MG63 (cell line): ENCODE results near the gene TIE1. TPM values are rescaled to one million over a fixed set of nuclear protein-coding genes. Genes with fewer than 3 reads are reported as not detected.

Experiments
- DNase-seq: peaks from one replicate; pipeline ENCODE4 v3.0.0-alpha.2; 2020
- H3K27me3 ChIP-seq: fragments of 250-450 bp; sonication (Bioruptor Pico); 2 replicates; pipeline ENCODE4 v1.5.1; 2020; ENCODE audit warnings: mild to moderate bottlenecking, moderate library complexity
- H3K36me3 ChIP-seq: fragments of 250-450 bp; sonication (Bioruptor Pico); 2 replicates; pipeline ENCODE4 v1.5.1; 2020; ENCODE audit warnings: mild to moderate bottlenecking, moderate library complexity
- H3K4me3 ChIP-seq: fragments of 250-450 bp; sonication (Bioruptor Pico); 2 replicates; pipeline ENCODE4 v1.5.1; 2020; ENCODE audit warnings: mild to moderate bottlenecking, moderate library complexity
- H3K9me3 ChIP-seq: fragments of 250-450 bp; sonication (Bioruptor Pico); 2 replicates; pipeline ENCODE4 v1.5.1; 2020; ENCODE audit warnings: mild to moderate bottlenecking, moderate library complexity
- total RNA-seq: library from RNA; depleted of rRNA; stranded (reverse); fragments of >200 nt; shearing (Covaris generic); gene quantifications from 2 replicates; pipeline ENCODE4 v1.2.3, GENCODE V29; 2014; ENCODE audit warnings: low replicate concordance

TIE1 gene
- total RNA-seq, 1 experiment from 2014 or later: 0.20 TPM

GRCh38 chr1:43354471-43354870 is 53.7 kb downstream of the TIE1 start:
- Histone ChIP-seq H3K36me3 (peaks cover 10% of the 10 kb centered on the region), H3K4me3 (no peak overlapping the region), H3K27me3 (no peaks in the 10 kb centered on the region), H3K9me3 (no peaks in the 10 kb centered on the region)
- peak; percentile 58 for DNase-seq

DNA sequence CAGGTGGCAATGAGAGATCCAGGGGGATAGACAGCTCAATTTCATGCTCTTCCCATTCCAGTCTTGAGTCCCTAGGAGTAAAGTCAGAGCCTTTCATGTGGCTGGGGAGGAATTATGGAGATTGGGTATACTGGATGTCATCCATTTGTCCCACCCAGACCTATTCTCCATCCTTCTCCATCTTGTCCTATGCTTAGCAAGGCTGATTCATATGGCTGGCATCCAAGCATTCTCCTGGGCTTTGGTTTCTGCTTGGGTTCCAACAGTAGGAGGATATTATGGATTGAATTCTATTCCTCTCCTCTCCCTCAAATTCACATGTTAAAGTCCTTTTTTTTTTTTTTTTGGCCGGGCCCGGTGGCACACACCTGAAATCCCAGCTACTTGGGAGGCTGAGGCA is 54.2 kb downstream of the TIE1 start:
- DNase-seq: peak; percentile 69
- no peaks in the 10 kb centered on the region for H3K27me3 ChIP-seq
- H3K9me3 ChIP-seq: no peaks in the 10 kb centered on the region
- H3K4me3 ChIP-seq: no peak overlapping the region
- H3K36me3 ChIP-seq: peaks cover 15% of the 10 kb centered on the region

DNA sequence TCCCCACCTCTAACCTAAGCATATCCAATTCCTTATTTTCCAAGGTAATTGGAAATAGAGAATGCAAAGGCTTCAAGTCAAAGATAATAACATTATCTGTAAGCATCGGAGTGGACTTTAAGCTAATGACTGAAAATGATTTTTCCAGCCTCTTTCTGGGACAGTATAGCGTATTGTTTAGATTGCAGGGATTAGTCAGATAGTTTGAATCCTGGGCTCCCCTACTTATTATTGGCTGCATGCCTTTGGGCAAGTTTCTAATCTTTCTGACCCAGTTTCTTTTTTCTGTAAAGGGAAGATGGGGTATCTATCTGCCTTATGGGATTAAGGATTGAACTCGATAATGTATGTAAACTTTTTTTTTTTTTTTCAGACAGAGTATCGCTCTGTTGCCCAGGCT is 56.5 kb downstream of the TIE1 start:
- Histone ChIP-seq H3K36me3 (peaks cover 38% of the 10 kb centered on the region), H3K4me3 (no peak overlapping the region), H3K27me3 (no peaks in the 10 kb centered on the region), H3K9me3 (no peaks in the 10 kb centered on the region)
- DNase-seq: no peak

GRCh38 chr1:43358121-43358745 is 57.5 kb downstream of the TIE1 start:
- DNase-seq: no peak
- Histone ChIP-seq H3K36me3 (peaks cover 44% of the 10 kb centered on the region), H3K4me3 (peak overlapping the region; percentile 89), H3K9me3 (no peaks in the 10 kb centered on the region), H3K27me3 (no peaks in the 10 kb centered on the region)

DNA sequence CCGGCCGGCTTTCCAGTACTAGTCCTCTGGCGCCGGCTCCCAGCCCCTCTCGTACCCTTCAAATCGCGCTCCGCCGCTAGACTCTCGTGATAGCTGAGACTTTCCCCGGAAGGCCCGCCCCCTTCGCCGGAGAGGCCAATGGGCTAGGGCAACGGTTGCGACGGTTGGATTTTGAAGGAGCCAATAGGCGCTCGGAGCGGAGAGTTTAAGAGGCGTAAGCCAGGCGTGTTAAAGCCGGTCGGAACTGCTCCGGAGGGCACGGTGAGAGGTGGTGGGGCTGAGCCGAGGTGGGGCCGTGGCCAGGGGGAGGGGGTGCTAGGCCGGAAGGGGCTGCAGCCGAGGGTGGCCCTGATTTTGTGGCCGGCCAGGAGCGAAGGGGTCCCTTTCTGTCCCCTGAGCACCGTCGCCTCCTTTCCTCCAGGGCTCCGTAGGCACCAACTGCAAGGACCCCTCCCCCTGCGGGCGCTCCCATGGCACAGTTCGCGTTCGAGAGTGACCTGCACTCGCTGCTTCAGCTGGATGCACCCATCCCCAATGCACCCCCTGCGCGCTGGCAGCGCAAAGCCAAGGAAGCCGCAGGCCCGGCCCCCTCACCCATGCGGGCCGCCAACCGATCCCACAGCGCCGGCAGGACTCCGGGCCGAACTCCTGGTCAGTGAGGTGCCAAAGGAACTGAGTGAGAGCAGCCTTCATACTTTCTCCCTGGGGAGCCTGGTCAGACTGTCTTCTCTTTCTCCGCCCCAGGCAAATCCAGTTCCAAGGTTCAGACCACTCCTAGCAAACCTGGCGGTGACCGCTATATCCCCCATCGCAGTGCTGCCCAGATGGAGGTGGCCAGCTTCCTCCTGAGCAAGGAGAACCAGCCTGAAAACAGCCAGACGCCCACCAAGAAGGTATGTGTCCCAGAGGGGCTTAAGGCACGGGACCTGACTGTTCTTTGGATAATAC is 58.2 kb downstream of the TIE1 start, which contains the start of gene CDC20:
Gene CDC20, plus strand, starts transcription at position 236 of the 948 bp plus-strand sequence. Its CDS starts 235 bp downstream, at position 471.
- Histone ChIP-seq H3K27me3 (no peaks in the 10 kb centered on the region), H3K36me3 (peaks cover 52% of the 10 kb centered on the region), H3K9me3 (no peaks in the 10 kb centered on the region), H3K4me3 (peak within 1 kb of the TSS; percentile 89)
- DNase-seq: peak; percentile 98

GRCh38 chr1:43359696-43360095 is 58.9 kb downstream of the TIE1 start:
- peak overlapping the region; percentile 89 for H3K4me3 ChIP-seq
- H3K27me3 ChIP-seq: no peaks in the 10 kb centered on the region
- no peaks in the 10 kb centered on the region for H3K9me3 ChIP-seq
- no peak for DNase-seq
- H3K36me3 ChIP-seq: peaks cover 58% of the 10 kb centered on the region

- Histone ChIP-seq H3K36me3 (peaks cover 68% of the 10 kb centered on the region), H3K4me3 (peak overlapping the region; percentile 89), H3K9me3 (no peaks in the 10 kb centered on the region), H3K27me3 (no peaks in the 10 kb centered on the region)
- DNase-seq: no peak
Observed at GRCh38 chr1:43360616-43361015, 59.8 kb downstream of the TIE1 start.

- Histone ChIP-seq H3K4me3 (no peak overlapping the region), H3K36me3 (peaks cover 64% of the 10 kb centered on the region), H3K27me3 (no peaks in the 10 kb centered on the region), H3K9me3 (no peaks in the 10 kb centered on the region)
- DNase-seq: peak; percentile 44
Observed at GRCh38 chr1:43363283-43363934, 62.6 kb downstream of the TIE1 start.

DNA sequence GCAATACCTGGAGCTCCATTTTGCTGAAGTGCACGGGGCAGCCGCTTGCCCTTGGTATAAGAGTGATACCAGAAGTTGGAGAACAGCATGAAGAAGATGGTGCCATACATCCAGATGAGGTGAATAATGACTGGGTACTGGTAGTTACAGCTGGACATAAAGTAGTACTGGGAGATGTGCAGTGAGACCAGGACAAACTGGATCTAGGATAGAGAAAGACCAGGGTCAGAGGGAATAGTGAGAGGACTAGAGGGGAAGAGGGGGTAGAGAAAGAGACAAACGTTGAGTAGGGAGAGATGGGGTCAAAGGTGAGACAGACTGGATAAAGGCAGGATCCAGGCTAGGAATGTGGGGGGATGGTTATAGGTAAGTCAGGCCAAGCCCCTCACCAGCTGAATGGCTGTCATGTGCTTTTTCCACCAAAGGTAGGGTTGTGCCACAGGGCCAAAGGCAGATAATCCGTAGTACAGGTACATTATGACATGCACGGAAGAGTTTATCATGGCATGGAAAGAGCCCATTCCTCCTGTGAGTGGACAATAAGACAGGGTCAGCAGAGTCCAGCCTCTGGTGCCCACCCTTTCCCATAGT is 63.2 kb downstream of the TIE1 start:
- H3K27me3 ChIP-seq: no peaks in the 10 kb centered on the region
- H3K4me3 ChIP-seq: no peak overlapping the region
- no peaks in the 10 kb centered on the region for H3K9me3 ChIP-seq
- no peak for DNase-seq
- peaks cover 69% of the 10 kb centered on the region for H3K36me3 ChIP-seq

DNA sequence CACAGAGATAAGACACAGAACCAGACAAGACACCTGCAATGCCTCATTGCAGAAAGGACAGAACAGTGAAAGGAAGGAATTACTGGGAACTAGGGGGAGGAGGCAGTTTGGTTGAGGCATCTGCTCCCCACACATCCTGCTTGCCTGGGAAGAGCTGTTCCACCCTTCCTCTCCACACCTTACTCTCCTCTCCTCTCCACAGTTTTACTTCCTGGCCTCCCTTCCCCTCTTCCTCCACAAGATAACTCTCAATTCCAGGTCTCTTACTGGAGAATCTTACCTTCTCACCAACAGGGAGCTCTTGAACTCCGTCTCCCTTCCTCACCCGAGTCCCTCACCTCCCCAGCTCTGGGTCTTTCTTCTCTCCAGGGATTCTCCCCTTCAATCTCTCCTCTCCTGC is 64.9 kb downstream of the TIE1 start:
- DNase-seq: no peak
- Histone ChIP-seq H3K27me3 (no peaks in the 10 kb centered on the region), H3K36me3 (peaks cover 53% of the 10 kb centered on the region), H3K9me3 (no peaks in the 10 kb centered on the region), H3K4me3 (no peak overlapping the region)

- Histone ChIP-seq H3K27me3 (no peaks in the 10 kb centered on the region), H3K4me3 (peak overlapping the region; percentile 59), H3K9me3 (no peaks in the 10 kb centered on the region), H3K36me3 (peaks cover 50% of the 10 kb centered on the region)
- DNase-seq: no peak
Observed at GRCh38 chr1:43366179-43366578, 65.4 kb downstream of the TIE1 start.

DNA sequence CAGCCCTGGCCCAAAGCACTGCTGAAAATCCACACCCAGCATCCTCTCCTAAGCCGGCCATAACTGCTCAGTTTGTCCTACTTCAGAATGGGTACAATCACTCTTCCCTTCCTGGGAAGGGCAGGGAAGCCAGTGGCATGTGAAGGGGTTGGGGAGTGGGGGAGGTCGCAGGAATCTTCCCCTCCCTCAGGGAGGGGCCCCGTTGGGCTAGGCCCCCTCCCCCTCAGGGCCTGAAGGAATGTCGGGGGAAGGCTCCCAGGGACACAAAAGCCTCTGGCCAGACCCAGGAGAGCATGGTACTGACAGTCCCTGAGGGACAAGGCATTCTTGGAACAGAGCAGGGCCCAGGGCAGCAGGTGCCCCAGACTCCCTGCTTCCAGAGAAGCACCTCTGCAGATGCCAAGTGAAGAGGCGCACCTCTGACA is 65.8 kb downstream of the TIE1 start:
- Histone ChIP-seq H3K4me3 (peak overlapping the region; percentile 59), H3K36me3 (peaks cover 46% of the 10 kb centered on the region), H3K27me3 (no peaks in the 10 kb centered on the region), H3K9me3 (no peaks in the 10 kb centered on the region)
- DNase-seq: no peak

- DNase-seq: peak; percentile 91
- Histone ChIP-seq H3K36me3 (peaks cover 39% of the 10 kb centered on the region), H3K27me3 (no peaks in the 10 kb centered on the region), H3K9me3 (no peaks in the 10 kb centered on the region), H3K4me3 (peak overlapping the region; percentile 59)
Observed at GRCh38 chr1:43367026-43367903, 66.5 kb downstream of the TIE1 start.

DNA sequence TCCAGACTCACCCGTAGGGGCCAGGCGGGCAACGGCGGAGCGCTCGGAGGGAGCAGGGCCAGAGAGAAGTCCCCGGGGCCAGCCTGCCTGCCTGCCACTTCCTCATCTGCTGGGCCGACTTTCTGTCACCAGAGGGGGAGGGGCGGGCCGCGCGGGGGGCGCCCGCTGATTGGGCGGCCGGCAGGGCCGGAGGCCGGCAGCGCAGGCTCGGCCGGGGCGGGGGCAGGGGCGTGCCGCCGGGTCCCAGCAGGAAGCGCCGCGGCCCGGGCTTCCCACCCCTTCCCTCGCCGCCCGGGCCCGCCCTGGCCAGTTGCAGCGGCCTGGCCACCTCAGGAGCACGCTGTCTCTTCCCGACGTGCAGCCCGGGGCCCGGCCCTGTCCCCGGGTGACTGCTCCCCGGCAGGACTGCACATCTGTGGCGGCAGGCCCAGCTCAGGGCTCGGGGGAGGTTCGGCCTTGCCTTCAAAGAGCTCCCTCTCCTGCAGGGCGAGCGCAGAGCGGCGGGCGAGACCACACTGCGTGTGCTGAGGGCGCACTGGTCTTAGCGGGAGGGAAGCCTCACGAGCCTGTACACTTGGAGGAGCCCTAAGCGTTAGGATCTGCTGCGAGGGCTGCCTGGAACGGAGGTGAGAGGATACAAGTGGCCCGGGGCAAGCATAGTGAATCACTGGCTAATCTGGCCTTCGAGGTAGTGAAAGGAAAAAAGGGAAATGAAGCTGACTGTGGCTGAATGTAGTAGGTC is 67.3 kb downstream of the TIE1 start, which contains the start of gene ELOVL1:
Gene ELOVL1, minus strand, starts transcription at position 108 of the 742 bp plus-strand sequence. CDS start 2,402 bp downstream, outside the sequence.
- Histone ChIP-seq H3K9me3 (no peaks in the 10 kb centered on the region), H3K36me3 (peaks cover 39% of the 10 kb centered on the region), H3K4me3 (peak within 1 kb of the TSS; percentile 59), H3K27me3 (no peaks in the 10 kb centered on the region)
- DNase-seq: peak; percentile 94

DNA sequence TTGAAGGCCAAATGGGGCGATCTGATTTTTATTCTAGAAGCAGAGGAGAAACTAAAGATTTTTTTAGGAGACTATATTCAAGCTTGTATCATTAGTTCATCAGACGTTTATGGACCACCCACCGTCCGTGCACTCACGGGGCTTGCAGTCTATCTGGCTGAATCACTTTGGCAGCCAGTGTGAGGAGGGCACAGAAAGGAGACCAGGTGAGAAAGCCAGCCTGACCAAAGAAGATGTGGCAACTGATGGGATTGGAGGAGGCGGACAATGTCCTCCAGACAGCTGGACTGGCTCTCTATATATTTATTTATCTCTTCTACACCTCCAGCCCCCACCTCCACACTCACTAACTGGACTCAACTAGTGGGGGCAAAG is 67.9 kb downstream of the TIE1 start:
- no peak for DNase-seq
- H3K36me3 ChIP-seq: peaks cover 36% of the 10 kb centered on the region

More for the DNA sequence above, 67.9 kb downstream of the TIE1 start:
- Histone ChIP-seq H3K4me3 (peak overlapping the region; percentile 59), H3K27me3 (no peaks in the 10 kb centered on the region), H3K9me3 (no peaks in the 10 kb centered on the region)
